Stimulated activated CD8-positive, alpha-beta memory T cell treated with anti-CD3 and anti-CD28 coated beads, Interleukin-2, amount 100 ng/mL, for 1 hour (primary cell): ENCODE data around the gene DDX52.

ENCODE experiments used
- DNase-seq, 2 donors: peaks; one replicate each; pipeline ENCODE4 v3.0.0-alpha.2; 2020; ENCODE audit warnings: low read depth in 2 of 2

Gene DDX52

DNA sequence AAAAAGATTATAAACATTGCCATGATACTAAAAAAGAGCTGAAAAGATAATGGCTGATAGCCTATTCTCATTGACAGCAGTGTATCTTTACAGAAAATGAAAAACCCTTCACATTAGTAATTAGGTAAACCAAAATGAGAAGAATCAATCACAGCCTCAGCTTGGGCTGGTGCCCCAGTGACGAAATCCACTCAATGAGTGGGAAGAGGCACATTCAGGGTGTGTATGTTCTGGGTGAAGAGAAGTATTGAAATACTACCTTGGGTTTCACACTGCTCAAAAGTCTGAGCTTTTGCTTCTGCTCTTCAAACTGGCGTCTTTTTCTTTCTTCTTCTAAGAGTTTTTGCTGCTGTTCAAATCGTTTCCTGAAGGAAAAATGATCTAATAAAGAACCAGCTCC is 58.2 kb downstream of the DDX52 start:
- no peak for DNase-seq

GRCh38 chr17:37576281-37576680 is 67.0 kb downstream of the DDX52 start:
- no peak for DNase-seq

- no peak for DNase-seq
These were observed 68.8 kb downstream of the DDX52 start for GRCh38 chr17:37574427-37574826.

DNA sequence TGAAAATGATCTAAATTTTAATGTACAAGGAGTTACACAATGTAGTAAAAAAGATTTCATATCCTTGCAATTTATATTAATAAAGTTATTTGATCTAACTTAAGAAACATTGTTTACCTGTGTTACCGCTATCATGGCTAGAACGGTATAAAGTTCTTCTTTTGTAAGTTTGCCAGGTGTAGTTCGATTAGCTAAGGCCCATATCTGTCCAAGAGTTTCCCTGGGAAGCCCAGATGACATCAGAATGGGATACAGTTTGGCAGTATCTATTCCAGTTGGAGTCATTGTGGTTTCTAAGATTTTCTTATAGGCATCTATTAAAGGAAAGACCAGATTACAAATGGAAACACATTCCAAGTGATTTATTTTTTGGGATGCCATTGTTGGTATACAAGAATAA is 71.6 kb downstream of the DDX52 start:
- no peak for DNase-seq

GRCh38 chr17:37570527-37571093 is 72.6 kb downstream of the DDX52 start:
- DNase-seq, result peak in 1 of 2 donors; percentile 3

- no peak for DNase-seq
These were observed 74.7 kb downstream of the DDX52 start for GRCh38 chr17:37568350-37569053.

- DNase-seq, result no peak
These were observed 75.7 kb downstream of the DDX52 start for GRCh38 chr17:37567538-37567937.

GRCh38 chr17:37567137-37567536 is 76.1 kb downstream of the DDX52 start:
- DNase-seq, result no peak

DNA sequence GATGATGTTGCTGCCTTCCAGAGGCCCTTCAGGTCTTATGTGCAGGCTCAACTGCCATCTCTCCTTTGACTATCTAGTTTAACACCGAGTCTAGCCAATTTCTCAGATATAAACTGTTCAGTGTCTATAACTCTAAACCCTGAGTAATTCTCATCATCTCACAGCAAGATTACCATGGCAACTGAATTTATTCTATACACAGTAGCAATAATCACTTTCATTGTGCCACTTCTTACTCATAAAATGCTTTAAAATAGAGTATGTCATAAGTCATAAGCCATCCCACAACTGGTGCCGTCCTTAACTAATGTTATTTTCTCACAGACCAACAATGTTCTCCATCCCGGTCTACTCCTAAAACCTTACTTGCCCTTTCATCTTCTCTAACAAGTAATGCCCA is 79.0 kb downstream of the DDX52 start:
- no peak for DNase-seq

GRCh38 chr17:37562016-37562745 is 81.1 kb downstream of the DDX52 start:
- no peak for DNase-seq
